Adrenal gland (tissue), 5 donors: ENCODE results near the gene AP1S1.

Source experiments
- CTCF ChIP-seq, 6 experiments: fragments of 450-650 bp in 4 of 6; fragments of 200-600 bp in 2 of 6; sonication (generic) in 1 of 6; IDR thresholded peaks; 1 replicate in 5 of 6; 2 replicates in 1 of 6; pipeline versions ENCODE4 v1.5.1 to v1.8.0; 2016 to 2021; ENCODE audit warnings: antibody characterized with exemption in 6 of 6, mild to moderate bottlenecking in 2 of 6, moderate library complexity in 1 of 6
- POLR2A ChIP-seq, 2 donors: fragments of 450-650 bp; IDR thresholded peaks; one replicate each; pipeline ENCODE4 v1.6.1; 2017; ENCODE audit warnings: antibody characterized with exemption in 2 of 2, mild to moderate bottlenecking in 2 of 2, moderate library complexity in 1 of 2
- donor health status: DM: no; HTN: no; CAD: no.

DNA sequence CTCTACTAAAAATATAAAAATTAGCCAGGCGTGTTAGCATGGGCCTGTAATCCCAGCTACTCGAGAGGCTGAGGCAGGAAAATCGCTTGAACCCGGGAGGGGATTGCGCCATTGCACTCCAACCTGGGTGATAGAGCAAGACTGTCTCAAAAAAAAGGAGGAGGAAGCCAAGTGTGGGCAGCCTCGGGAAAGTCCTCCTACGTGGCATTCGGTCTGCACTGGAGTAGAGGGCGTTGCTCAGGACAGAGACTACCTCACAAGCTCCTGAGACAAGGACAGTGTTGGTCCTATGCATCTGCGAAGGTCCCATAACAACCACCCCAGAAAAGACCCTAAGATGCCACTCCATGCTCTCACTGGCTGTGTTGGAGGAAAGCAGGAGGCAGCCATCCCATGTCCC, 37.4 kb upstream of the AP1S1 start:
- TF ChIP-seq POLR2A (IDR thresholded peaks at IDR 0.05), result no peak
- TF ChIP-seq CTCF (IDR thresholded peaks at IDR 0.05), result no peak
